Neural cell (in vitro differentiated cells): Measurements from ENCODE around the gene ARHGEF16.

Experiments used
- CTCF ChIP-seq: fragments of 450-650 bp; IDR thresholded peaks from 2 replicates; pipeline ENCODE4 v1.5.1; 2014; ENCODE audit warnings: antibody characterized with exemption, mild to moderate bottlenecking, moderate library complexity; ENCODE audit not compliant: poor library complexity, severe bottlenecking
- RAD21 ChIP-seq: fragments of 450-650 bp; conservative IDR thresholded peaks from 2 replicates; pipeline ENCODE4 v1.6.1; 2014; ENCODE audit warnings: antibody characterized with exemption, mild to moderate bottlenecking, moderate library complexity
- TAF1 ChIP-seq: IDR thresholded peaks from 2 replicates; pipeline ENCODE4 v1.6.1; 2012; ENCODE audit warnings: low read depth

- TF ChIP-seq CTCF: no peak
- TF ChIP-seq RAD21: no peak
- TF ChIP-seq TAF1: no peak
Measured at GRCh38 chr1:3423896-3424611, 30.4 kb upstream of the ARHGEF16 start.
